Vagina (tissue), 2 donors: ENCODE data around the gene NAB1.

ENCODE experiments used
- POLR2A ChIP-seq, 2 donors: fragments of 450-650 bp; IDR thresholded peaks; one replicate each; pipeline ENCODE4 v1.6.1; 2017; ENCODE audit warnings: antibody characterized with exemption in 2 of 2, mild to moderate bottlenecking in 2 of 2, moderate library complexity in 2 of 2
- POLR2AphosphoS5 ChIP-seq, 2 donors: sonication (generic); formaldehyde crosslinking; IDR thresholded peaks; one replicate each; pipeline ENCODE4 v1.9.0; 2017; ENCODE audit warnings: antibody characterized with exemption in 2 of 2, mild to moderate bottlenecking in 2 of 2, low read depth in 1 of 2; ENCODE audit not compliant: insufficient read depth in 1 of 2
- TF ChIP-seq, protein P1 (sequence below), 3 experiments: fragments of 450-650 bp in 2 of 3; fragments of 200-600 bp in 1 of 3; sonication (generic) in 1 of 3; IDR thresholded peaks; one replicate each; pipeline ENCODE4 v1.5.1; 2017 to 2019; ENCODE audit warnings: antibody characterized with exemption in 3 of 3, mild to moderate bottlenecking in 2 of 3, moderate library complexity in 2 of 3

DNA sequence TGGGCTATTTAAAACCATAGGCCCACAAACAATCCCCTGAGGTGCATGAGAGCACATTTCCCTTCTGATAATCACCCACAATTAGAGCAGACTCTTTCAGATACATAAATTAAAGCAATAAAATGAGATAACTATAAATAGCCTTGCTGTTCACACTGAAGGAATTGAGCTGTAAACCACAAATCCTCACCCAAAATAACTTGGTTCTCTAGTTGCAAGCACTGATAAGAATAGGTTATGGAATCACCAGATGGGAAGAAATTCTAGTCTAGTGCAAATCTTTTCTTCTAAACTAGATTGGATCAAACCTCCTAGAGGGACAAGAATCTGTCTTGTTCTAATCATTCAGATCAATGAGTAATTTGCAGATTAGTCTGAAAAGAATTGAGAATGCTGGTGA is 64.6 kb downstream of the NAB1 start:
- no peak for TF ChIP-seq POLR2AphosphoS5 (IDR thresholded peaks at IDR 0.05; ENCODE audit: insufficient read depth in 1 of 2, low read depth in 1 of 2)
- TF ChIP-seq, protein P1, sequence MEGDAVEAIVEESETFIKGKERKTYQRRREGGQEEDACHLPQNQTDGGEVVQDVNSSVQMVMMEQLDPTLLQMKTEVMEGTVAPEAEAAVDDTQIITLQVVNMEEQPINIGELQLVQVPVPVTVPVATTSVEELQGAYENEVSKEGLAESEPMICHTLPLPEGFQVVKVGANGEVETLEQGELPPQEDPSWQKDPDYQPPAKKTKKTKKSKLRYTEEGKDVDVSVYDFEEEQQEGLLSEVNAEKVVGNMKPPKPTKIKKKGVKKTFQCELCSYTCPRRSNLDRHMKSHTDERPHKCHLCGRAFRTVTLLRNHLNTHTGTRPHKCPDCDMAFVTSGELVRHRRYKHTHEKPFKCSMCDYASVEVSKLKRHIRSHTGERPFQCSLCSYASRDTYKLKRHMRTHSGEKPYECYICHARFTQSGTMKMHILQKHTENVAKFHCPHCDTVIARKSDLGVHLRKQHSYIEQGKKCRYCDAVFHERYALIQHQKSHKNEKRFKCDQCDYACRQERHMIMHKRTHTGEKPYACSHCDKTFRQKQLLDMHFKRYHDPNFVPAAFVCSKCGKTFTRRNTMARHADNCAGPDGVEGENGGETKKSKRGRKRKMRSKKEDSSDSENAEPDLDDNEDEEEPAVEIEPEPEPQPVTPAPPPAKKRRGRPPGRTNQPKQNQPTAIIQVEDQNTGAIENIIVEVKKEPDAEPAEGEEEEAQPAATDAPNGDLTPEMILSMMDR (IDR thresholded peaks at IDR 0.05): no peak
- TF ChIP-seq POLR2A (IDR thresholded peaks at IDR 0.05): no peak
